Astrocyte (in vitro differentiated cells and primary cell): Measurements from ENCODE around the gene MGAM2.

Source experiments
- CTCF ChIP-seq: IDR thresholded peaks from 2 replicates; pipeline ENCODE4 v1.5.1; 2011; ENCODE audit warnings: low read depth, mild to moderate bottlenecking, inconsistent platforms, low read length, moderate library complexity; ENCODE audit not compliant: insufficient read depth
- EZH2 ChIP-seq: IDR thresholded peaks from 2 replicates; pipeline ENCODE4 v1.6.1; 2012; ENCODE audit warnings: mild to moderate bottlenecking, low read length, inconsistent platforms; ENCODE audit not compliant: insufficient read depth

DNA sequence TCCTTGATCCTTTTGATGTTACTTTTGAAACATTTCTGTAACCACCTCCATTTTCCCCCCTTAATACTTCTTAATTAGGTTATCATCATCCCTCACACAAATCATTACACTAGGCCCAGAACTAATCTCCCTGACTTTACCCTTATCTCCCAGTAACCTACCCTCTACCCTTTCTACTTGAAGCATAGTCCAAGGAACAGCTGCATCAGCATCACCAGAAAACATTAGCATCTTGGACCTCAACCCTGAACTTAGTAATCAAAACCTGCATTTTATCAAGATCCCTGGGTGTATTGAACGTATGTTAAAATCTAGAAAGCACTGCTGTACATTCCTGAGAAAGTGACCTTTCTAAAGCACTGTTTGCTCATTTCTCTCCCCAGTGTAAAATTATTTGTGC lies 38.8 kb downstream of the MGAM2 start:
- TF ChIP-seq CTCF (no peak), EZH2 (no peak)
